NCI-H69 (cell line): ENCODE measurements around the gene GRID2IP.
A peak's percentile ranks its signal among the peaks of the same experiment; 100 is the strongest.

Experiments
- DNase-seq: peaks from one replicate; lab custom pipeline; 2025; lab: John Stamatoyannopoulos, UW

GRID2IP gene

DNA sequence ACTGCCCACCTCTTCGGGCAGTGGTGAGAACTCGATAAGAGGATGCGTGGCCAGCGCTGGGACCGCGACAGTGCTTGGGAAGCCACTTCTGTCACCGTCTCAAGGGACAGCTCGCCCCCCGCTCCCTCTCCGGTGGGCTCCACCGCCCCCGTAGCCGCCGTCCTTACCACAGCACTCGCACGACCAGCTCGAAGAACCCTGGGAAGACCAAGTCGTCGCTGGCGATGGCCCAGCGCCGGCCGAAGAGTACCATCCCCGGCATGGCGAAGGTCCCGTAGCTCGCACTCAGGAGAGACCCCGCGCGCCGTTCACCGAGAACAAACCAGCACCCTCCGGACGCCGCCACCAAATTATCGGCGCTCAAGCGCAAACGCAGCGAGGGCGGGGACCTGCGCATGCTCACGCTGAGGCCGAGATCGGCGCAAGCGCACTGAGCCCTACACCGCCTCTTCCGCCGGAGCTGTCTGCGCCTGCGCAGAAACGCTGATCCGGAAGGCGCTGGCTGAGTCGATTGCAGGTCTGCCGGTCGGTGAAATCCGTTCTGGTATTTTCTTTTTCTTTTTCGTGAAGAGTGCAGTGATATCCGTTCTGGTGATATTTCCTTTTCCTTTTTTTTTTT lies 103.6 kb downstream of the GRID2IP start, which contains the start of gene DAGLB:
DAGLB (minus strand) TSS at position 374 of the 619 bp plus-strand sequence; CDS start at position 262, 112 bp downstream.
- DNase-seq: peak; percentile 96
